ENCODE data around the gene STK40.

- no peak for TF ChIP-seq CTCF (conservative IDR thresholded peaks at IDR 0.05 in 1 of 2, IDR thresholded peaks at IDR 0.05 in 1 of 2; ENCODE audit: extremely low read depth in 1 of 2, insufficient read depth in 1 of 2, low read depth in 1 of 2, low read length in 2 of 2)
- no peak for TF ChIP-seq EZH2 (IDR thresholded peaks at IDR 0.05; ENCODE audit: borderline replicate concordance, low read length)
These were observed 19.5 kb downstream of the STK40 start for GRCh38 chr1:36366091-36366661.

All from mammary epithelial cell (primary cell).